GM19238 (cell line): ENCODE results near the gene PNLIPRP1.

Experiments used
- DNase-seq: peaks from one replicate; pipeline ENCODE4 v3.0.0; 2011; ENCODE audit warnings: low spot score; ENCODE audit not compliant: insufficient read length

PNLIPRP1 gene

DNA sequence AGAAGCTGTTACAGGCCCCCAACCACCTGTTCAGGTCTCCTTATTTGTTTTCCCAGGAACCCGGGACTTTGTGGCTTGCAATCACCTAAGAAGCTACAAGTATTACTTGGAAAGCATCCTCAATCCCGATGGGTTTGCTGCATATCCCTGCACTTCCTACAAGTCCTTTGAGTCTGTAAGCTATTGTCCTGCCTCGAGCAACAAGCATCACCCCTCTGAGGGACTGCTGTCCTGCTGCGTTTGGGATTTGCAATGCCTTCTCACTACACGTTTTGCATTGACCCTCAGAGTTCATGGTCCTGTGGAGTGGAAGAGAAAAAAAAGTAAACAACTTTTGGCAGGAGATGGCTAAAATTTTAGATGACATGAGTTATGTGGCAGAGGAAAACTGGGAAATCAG, 9.2 kb downstream of the PNLIPRP1 start:
- DNase-seq, result no peak

DNA sequence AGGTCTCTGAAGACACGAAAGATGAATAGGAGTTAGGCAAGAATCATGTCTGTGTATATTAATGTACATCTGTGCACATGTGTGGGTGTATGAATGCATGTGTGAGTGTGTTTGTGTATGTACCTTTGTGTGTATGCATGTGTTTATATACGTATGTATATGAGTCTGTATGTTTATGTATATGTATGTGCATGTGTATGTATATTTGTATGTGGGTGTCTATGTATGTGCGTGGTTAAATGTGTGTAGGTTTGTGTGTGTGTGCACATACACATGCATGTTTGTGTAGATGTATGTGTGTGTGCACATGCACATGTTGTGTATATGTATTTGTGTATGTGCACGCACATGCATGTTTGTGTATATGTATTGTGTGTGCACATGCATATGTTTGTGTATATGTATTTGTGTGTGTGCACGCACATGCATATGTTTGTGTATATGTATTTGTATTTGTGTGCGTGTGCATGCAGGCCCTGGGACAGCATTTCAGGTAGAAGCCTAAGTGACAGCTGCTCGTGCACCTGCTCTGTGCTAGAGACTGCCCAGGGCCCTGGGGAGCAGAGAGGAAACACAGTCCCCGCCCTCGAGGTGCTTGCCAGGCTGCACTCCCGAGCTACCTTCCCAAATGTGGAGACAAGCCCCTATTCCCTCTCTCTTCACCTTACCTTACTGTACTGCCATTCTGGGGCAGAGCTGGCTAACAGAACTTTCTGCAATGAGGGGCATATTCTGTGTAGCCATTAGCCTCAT, 12.1 kb downstream of the PNLIPRP1 start:
- DNase-seq, result no peak

DNA sequence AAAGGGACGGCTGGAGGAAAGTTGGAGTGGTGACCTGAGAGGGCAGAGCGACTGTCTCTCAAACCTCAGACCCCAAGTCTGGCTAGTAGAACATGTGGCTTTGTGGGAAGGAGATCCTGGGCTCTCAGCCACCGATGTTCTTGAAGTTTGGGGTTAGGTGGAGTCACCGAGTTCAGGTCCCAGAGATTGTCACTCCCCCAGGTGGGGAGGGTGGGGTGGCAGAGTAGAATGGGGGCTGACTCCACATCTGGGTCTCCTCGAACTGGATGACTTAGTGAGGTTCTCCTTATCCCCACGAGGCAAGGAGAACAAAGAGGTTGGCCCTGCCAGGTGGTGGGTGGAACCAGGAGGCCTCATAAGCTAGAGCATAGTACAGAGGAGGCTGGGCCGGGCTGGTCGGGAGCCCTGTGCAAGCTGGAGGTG, 15.3 kb downstream of the PNLIPRP1 start:
- no peak for DNase-seq

DNA sequence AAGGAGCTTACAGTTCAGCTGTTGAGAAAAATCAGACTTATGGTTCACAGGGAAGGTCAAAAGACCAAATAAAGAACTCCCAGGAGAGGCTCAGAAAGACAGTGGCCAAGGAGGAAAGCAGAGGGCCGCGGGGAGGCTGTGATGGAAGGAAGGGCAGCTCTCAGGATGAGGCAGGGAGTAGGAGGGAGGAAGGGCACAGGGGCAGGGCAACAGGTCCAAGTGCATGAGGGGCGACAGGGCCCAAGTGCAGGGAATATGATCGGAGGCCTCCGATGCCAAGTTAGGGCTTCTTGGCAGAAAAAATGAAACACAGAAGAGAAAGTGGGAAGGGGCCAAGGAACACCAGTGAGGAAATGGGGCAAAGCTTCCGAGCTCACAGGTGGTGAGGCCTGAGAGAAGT, 16.6 kb downstream of the PNLIPRP1 start:
- no peak for DNase-seq

DNA sequence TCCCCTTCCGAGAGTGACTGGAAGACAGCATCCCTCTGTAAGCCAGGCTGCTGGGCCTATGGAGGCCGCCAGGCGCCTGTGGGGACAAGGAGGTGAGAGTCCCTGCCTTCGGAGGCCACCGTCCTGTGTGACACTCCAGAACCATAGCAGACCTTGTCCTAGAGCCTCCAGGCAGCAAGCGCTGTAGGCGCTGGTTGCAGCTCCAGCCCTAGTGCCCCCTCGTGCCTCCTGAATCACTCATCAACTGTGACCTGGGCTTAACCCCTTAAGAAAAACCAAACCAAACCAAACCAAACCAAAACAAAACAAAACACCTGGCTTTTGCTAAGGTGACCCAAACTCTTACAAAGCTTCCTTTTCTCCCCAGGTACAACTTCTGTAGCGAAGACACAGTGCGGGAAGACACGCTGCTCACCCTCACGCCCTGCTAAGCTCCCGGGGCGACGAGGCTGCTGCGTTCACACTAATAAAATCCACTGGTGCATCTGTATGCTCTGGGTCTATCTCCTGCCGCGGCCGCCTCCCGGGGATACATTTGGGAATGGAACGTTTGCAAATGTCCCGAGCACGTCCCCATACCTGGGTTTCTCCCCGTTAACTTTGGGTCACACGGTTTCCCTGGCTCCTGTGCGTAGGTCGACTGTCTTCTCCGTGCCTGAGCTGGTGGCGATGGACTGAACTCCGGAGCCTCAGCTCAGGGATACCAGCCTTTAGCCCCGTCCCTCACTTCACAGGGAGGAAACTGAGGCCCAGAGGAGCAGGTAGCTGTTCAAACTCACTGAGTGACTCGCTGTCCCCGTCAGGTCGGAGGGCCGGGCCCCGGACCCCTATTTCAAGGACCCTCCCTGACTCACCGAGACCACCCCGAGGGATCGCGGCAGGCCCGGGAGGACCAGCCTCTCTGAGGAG, 18.2 kb downstream of the PNLIPRP1 start:
- DNase-seq, result no peak

DNA sequence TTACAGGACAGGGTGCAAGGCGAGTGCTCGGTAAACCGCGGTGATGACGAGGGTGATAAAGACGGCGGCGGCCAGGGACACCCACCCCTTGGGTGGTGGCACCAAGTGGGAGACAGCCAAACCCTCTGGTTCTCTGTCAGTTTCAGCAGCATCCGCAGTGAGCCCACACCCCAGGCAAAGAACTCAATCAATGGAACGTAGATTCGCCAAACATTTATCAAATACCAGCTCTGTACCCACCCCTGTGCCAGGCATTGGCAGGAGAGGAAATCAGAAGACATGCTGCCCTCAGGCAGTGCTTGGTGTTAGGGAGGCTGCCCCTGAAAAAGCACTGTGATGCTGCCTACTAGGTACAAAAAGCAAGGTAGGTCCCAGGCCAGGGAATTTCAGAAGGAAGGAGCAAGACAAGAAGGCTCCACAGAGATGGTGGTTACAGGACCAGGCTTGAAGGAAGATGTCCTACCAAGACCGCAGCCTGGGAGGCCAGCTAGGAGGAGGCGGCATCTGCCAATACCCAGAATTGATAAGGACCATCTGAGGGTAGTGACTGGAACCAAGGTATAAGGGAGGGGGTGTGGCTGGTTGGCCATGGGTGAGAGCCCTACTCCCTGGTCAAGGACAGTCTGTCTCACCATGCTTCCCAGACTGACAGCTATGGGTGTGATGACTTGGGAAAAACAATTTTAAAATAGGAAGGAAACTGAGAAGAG, 19.8 kb downstream of the PNLIPRP1 start:
- DNase-seq, result no peak

DNA sequence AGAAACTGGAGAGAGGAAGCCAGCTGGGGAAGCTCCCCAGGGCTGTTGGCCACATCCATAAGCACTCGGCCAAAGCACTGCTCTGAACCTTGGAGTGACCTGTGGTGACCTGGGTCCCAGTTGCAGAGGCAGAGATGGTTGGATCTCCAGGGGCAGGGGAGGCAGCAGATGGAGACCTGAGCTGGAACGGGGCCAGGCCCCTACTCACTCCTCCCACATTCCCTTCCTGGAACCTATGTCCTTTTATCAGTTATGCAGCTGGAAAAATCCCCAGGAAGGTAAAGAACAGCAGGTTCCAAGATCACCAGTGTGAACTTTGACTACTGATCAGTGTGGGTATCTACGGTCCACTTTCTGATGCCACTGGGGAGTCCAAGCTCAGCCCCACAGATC, 20.4 kb downstream of the PNLIPRP1 start:
- no peak for DNase-seq

DNA sequence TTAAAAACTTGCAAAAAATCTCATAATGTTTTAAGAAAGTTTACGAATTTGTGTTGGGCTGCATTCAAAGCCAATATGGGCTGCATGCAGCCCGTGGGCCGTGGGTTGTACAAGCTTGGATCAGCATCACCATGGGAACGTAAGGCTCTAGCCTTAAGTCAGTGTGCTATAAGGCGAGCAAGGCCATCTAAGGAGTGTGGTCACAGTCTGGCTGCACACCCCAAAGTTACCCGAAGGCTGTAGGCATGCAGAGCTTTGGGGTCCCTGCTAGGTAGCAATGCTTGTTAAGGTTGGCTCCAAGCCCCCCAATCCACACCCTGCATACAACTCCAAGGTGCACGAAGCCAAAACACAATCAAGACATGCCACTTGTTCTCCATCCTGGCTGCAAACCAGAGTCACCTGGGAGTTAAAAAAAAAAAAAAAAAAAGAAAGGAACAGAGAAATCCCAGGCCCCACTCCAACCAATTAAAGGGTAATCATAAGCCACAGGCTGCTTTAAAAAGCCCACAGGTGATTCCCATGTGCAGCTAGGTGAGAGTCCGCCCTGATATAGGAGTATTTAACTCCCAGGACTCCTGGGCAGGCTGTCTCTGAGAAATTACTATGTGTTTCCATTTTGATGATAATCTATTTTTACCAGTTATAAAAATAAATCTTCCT, 21.5 kb downstream of the PNLIPRP1 start:
- no peak for DNase-seq

DNA sequence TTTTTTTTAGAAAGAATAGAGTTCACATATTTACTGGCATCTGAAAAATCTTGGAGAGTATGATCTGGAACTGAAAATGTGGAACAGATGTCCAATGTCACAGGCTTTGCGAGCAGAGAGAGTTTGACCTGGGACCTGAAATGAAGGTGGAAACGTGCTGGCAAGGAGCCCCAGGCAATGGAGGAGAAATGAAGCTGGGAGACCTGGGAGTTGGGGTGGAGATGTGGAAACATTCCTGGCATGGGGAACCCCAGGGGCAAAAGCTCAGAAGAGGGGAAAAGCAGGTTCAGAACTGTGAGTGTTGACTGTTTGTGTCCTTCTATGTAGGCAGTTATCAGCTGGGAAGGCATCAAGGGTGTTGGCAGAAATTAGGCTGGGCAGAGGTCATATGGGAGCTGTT, 22.7 kb downstream of the PNLIPRP1 start:
- no peak for DNase-seq

DNA sequence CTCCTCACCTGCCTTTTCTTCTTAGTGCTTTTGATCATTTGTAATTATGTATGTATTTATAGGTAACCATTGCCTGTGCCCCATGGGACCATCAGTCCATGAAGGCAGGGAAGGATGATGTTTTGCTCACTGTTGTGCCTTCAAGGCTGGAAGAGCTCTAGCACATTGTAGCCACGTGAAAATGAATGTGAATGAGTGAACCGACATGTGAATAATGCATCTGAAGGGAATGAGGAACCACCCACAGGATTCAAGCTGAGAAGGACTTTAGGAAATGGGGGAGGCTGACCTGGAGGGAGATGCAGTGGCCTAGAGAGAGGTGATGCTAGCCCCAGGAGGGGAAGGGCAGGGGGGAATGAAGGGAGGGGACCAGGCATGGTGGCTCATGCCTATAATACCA, 24.0 kb downstream of the PNLIPRP1 start:
- DNase-seq, result no peak

DNA sequence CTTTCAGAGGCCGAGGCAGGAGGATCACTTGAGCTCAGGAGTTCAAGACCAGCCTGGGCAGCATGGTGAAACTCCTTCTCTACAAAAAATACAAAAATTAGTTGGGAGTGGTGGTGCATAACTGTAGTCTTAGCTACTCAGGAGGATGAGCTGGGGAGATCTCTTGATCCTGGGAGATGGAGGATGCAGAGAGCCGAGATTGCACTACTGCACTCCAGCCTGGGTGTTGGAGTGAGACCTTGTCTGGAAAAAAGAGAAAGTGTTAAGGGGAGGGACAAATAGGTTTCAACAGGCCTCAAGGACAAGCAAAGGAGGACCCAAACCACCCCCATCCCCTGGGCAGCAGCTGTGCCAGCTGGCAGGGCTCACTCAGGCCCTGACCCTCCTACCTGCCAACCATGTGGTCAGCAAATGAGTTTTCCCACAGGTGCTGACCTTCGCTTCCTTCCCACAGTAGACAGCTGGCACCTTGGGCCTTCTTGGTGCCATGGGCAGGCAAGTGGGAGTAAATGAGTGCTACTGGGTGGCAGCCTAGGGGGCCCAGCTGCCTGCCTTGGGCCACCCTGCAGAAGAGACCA, 24.5 kb downstream of the PNLIPRP1 start:
- DNase-seq, result no peak

DNA sequence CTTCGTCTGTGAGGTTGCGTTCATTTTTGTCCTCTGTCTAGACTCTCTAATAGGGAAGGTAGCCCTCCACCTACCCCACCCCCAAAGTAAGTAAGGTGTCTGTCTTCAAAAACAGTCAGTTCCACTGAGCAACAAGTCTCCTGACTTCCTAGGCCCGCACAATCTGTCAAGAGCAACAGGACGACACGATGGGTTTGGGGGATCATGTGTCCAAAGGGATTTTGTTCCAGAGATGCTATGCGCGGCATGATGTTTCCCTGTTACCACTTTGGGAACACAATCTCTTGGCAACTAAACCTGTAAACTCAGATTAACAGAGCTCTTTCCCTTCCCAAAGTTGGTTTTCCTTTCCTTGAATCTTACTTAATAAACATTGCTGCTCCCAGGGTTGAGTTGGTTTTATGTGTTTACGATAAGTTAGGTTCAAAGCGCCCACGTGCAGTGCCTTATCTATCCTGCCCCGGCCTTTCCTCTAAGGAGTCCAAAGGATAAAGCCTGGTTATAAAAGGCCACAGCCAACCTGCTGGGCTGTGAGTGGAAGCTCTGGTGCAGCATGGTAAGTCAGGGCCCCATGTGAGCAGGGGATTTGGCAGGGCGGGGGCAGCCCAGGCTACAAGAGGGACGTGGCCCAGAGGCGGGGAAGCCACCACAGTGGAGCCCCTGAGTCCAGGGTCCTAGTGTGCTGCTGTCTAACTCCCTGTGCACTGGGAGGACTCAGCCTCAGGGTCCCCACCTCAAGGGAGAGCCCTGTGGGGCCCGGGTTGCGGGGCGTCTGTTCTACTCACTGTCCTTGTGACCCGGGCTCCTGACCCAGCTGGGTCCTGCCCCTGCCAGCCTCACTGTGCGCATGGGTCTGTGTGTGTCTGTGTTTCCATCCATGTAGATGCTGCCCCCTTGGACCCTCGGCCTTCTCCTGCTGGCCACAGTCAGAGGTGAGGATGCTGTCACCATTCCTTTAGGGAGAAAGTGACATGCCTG, 30.0 kb downstream of the PNLIPRP1 start, which contains the start of gene PNLIPRP2:
PNLIPRP2 (plus strand) TSS at position 531 of the 978 bp plus-strand sequence.
- DNase-seq, result no peak

DNA sequence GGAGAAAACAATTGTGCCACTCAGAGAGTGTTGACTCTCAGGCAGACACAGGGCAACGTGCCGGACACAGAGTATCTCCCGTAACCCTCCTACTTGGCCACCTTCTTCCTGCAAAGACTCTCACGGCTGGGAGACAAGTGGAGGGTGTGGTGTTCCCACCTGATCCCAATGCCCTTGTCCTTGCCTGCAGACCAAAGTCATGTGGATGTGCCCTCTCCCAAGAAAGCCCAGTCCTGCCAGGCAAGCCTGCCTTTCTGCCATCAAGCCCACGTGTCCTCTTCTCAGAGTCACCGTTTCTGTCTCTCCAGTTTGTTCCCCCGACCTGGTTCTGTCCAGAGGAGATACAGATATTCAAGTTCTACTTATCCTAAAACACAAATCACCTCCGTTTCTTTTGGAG, 30.7 kb downstream of the PNLIPRP1 start:
- no peak for DNase-seq

DNA sequence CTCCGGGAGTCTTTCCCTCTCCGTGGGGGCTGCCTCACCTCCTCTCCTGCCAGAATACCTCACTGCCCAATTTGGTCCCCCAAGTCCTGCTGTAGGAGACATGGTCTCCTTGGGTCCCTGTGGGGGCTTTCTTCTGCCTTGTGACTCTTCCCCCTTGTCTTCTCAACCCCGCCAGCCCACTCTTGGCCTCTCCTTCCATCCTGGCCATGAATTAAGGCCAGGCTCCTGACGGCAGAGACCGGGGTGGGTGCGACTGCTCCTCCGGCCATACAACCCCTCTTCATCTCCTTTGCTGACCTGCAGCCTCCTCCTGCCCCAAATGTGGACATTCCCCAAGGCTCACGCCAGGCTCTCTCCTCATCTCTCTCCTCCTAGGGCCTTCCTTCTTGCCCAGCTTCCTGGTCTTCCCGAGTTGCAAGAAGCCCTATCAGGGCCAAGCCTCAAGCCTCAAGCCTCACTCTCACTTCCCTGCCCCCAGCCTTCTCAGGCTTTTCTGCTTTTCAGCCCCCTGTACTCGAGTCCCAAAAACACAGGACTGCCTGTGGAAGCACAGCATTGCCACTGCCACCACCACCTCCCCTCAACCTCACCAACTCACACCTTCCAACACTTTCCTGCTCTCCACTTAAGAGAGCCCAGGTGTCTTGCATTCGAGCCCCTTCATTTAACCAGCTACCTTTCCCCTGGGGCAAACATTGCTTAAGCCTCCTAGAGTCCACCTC, 31.3 kb downstream of the PNLIPRP1 start:
- DNase-seq, result no peak

DNA sequence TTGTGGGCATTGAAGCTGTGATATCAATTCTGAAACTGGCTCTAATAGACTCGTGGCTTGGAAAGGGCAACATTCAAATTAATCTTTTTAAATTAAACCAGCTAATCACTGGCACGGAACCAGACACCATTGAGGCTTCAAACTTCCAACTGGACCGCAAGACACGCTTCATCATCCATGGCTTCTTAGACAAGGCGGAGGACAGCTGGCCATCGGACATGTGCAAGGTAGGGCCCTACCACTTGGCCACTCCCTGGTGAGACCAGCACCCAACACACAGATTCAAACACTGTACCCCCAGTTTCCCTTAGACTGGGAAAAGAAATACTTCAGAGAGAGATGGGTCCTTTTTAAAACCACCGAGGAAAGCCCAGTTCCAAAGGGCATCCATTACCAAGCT, 35.1 kb downstream of the PNLIPRP1 start:
- DNase-seq, result no peak

DNA sequence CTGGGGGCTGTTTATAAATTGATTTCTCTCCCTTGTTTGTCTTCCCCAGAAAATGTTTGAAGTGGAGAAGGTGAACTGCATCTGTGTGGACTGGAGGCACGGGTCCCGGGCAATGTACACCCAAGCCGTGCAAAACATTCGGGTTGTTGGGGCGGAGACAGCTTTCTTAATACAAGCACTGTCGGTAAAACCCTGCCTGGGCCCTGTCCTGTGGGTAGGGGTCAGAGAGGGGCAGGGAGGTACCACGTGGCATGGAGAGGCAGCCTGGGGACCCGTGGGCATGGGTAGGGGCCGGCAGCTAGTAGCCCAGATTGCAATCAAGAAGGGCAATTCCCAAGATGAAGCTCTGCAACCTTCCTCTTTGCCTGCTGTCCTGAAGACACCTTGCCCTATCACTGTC, 36.1 kb downstream of the PNLIPRP1 start:
- no peak for DNase-seq

DNA sequence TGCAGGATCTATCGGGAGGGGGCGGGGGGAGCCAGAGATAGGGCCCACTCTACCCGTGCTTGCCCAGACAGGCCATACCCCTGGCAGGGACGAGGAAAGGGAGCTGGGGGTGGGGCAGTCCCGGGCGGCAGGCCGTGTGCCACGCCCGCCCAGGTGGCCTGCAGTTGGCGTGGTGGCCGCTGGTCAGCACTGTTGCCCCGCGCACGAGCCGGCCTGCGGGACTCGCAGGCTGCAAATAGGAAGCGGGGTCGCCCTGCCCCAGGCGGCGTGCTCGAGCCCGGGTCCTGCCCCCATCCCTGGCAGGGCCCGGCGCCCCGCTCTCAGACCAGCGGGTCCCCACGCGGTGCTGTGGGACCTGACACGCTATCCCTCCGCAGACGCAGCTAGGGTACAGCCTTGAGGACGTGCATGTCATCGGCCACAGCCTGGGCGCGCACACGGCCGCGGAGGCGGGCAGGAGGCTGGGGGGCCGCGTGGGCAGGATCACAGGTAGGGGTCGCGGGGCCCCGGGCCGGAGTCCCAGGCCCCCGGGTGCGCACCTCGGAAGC, 36.7 kb downstream of the PNLIPRP1 start:
- no peak for DNase-seq

DNA sequence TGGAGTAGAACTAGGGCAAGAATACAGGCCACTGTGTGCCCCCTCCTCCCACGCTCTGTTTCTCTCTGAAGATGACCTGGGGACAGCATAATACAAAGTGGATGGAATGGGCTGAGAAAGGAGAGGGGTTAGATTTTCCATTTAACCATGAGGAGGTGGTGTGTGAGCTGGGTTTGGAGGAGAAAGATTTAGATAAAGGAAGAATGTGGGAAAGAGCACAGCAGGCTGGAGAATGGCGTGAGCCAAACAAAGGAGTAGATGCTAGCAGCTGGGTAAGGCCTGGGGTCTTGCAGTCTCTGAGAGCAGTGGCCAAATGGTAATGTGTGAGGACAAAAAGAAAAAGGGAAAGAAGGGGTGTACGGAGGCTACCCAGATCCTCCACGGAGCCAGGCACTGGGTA, 38.6 kb downstream of the PNLIPRP1 start:
- DNase-seq, result no peak

DNA sequence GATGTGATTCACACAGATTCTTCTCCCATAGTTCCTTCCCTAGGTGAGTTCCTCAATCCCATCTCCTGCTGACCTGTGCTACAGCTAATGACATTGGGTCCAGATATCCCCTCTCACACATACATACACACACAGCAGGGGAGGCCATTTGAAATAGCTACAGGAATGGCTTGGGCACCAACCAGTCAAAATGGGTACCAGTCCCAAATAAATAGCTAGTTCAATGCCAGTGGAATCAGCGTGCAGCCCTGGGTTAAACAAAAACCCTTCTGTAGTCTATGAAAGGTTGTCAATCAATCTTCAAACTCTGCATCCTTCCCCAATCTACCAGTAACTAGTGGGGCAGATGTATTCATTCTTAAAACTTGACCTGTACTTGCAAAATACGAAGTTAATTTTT, 39.3 kb downstream of the PNLIPRP1 start:
- no peak for DNase-seq
